ENCODE results near the gene RALGAPA2.
A peak's percentile ranks its signal among the peaks of the same experiment; 100 is the strongest.

Gene RALGAPA2

GRCh38 chr20:20454850-20455627 is 257.4 kb downstream of the RALGAPA2 start:
- Histone ChIP-seq H2AFZ (ENCODE audit: low read length) (no peak overlapping the region), H3K79me2 (ENCODE audit: insufficient read depth, low read length) (no peaks in the 10 kb centered on the region), H3K27me3 (ENCODE audit: insufficient read depth, low read length) (no peaks in the 10 kb centered on the region), H3F3A (ENCODE audit: insufficient read depth, low read length) (no peaks in the 10 kb centered on the region), H3K4me1 (ENCODE audit: insufficient read depth, low read length, severe bottlenecking) (peaks cover 12% of the 10 kb centered on the region), H3K4me2 (ENCODE audit: low read length) (no peak overlapping the region), H3K9me2 (ENCODE audit: low read depth, low read length) (no peaks in the 10 kb centered on the region), H3K4me3 (ENCODE audit: low read depth, low read length, poor library complexity, severe bottlenecking) (no peak overlapping the region), H3K9ac (ENCODE audit: low read length) (no peak overlapping the region), H3K9me3 (ENCODE audit: low read length) (no peaks in the 10 kb centered on the region), H3K27ac (ENCODE audit: low read depth, low read length, poor library complexity, severe bottlenecking) (no peak overlapping the region), H3K36me3 (ENCODE audit: insufficient read depth, low read length) (no peaks in the 10 kb centered on the region), H4K20me1 (ENCODE audit: insufficient read depth, low read length) (no peaks in the 10 kb centered on the region)
- TF ChIP-seq EZH2 (IDR thresholded peaks at IDR 0.05; ENCODE audit: borderline replicate concordance, low read length) (no peak), CTCF (IDR thresholded peaks at IDR 0.05; ENCODE audit: low read length) (no peak)

- Histone ChIP-seq H3K9me2 (ENCODE audit: low read depth, low read length) (no peaks in the 10 kb centered on the region), H3K4me1 (ENCODE audit: insufficient read depth, low read length, severe bottlenecking) (peaks cover 12% of the 10 kb centered on the region), H3K4me3 (ENCODE audit: low read depth, low read length, poor library complexity, severe bottlenecking) (no peak overlapping the region), H3K27me3 (ENCODE audit: insufficient read depth, low read length) (no peaks in the 10 kb centered on the region), H3K9me3 (ENCODE audit: low read length) (no peaks in the 10 kb centered on the region), H3K9ac (ENCODE audit: low read length) (no peak overlapping the region), H3K4me2 (ENCODE audit: low read length) (no peak overlapping the region), H3K27ac (ENCODE audit: low read depth, low read length, poor library complexity, severe bottlenecking) (no peak overlapping the region), H3K36me3 (ENCODE audit: insufficient read depth, low read length) (no peaks in the 10 kb centered on the region), H3F3A (ENCODE audit: insufficient read depth, low read length) (no peaks in the 10 kb centered on the region), H2AFZ (ENCODE audit: low read length) (no peak overlapping the region), H3K79me2 (ENCODE audit: insufficient read depth, low read length) (no peaks in the 10 kb centered on the region), H4K20me1 (ENCODE audit: insufficient read depth, low read length) (no peaks in the 10 kb centered on the region)
- no peak for TF ChIP-seq CTCF (IDR thresholded peaks at IDR 0.05; ENCODE audit: low read length)
- no peak for TF ChIP-seq EZH2 (IDR thresholded peaks at IDR 0.05; ENCODE audit: borderline replicate concordance, low read length)
Observed at GRCh38 chr20:20454367-20454766, 258.1 kb downstream of the RALGAPA2 start.

GRCh38 chr20:20452254-20452676 is 260.2 kb downstream of the RALGAPA2 start:
- no peaks in the 10 kb centered on the region for H3K79me2 ChIP-seq (ENCODE audit: insufficient read depth, low read length)
- H3K27me3 ChIP-seq (ENCODE audit: insufficient read depth, low read length), result no peaks in the 10 kb centered on the region
- H4K20me1 ChIP-seq (ENCODE audit: insufficient read depth, low read length), result no peaks in the 10 kb centered on the region
- no peaks in the 10 kb centered on the region for H3F3A ChIP-seq (ENCODE audit: insufficient read depth, low read length)
- H2AFZ ChIP-seq (ENCODE audit: low read length), result peak overlapping the region; percentile 1; the same call in 1 of the 2 replicates
- no peak overlapping the region; the same call in 1 of the 2 replicates for H3K9ac ChIP-seq (ENCODE audit: low read length)
- H3K4me2 ChIP-seq (ENCODE audit: low read length), result peak overlapping the region; percentile 56
- H3K27ac ChIP-seq (ENCODE audit: low read depth, low read length, poor library complexity, severe bottlenecking), result no peak overlapping the region
- no peaks in the 10 kb centered on the region for H3K9me3 ChIP-seq (ENCODE audit: low read length)
- H3K4me3 ChIP-seq (ENCODE audit: low read depth, low read length, poor library complexity, severe bottlenecking), result peak overlapping the region; percentile 27
- TF ChIP-seq CTCF (IDR thresholded peaks at IDR 0.05; ENCODE audit: low read length), result no peak
- no peak for TF ChIP-seq EZH2 (IDR thresholded peaks at IDR 0.05; ENCODE audit: borderline replicate concordance, low read length)
- no peaks in the 10 kb centered on the region for H3K36me3 ChIP-seq (ENCODE audit: insufficient read depth, low read length)
- H3K4me1 ChIP-seq (ENCODE audit: insufficient read depth, low read length, severe bottlenecking), result peaks cover 12% of the 10 kb centered on the region
- H3K9me2 ChIP-seq (ENCODE audit: low read depth, low read length), result no peaks in the 10 kb centered on the region

Measured in OCI-LY1 (cell line).